ENCODE measurements around the gene AUTS2. TPM values are rescaled to one million over a fixed set of nuclear protein-coding genes. Genes with fewer than 3 reads are reported as not detected.

AUTS2 gene
- total and polyA plus RNA-seq, 2 of the 8 experiments (the other 6 are each of a cell fraction or from before 2014, with no cell fraction given), result 25.9 to 101 TPM

DNA sequence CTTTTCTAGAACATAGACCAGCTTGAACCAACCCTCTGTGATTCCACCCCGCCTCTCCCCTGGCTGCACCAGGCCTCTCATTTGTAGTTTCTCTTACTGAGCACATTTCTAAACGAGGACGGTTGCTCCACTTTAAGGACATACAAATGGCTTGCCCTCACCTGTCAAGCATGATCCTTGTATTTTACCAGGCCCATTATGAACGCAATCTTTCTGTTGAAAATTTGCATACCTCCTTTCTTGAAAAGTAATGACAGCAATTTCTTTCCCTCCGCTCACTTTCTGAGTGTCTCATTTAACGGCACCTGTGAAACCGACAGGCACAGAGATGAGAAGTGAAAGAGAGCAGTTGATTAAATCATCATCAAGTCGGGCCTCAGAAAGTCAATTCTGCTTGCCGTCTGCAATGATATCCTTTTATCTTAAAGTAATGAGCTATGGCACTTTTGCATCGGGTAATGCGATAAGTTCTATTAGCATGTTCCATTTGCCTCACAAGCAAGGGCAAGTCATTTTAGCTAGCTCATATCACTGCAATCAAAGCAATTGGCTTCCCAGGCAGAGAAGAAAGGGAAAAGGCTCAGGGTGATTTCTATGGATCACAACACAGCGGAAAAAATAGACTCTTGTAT is 828.1 kb downstream of the AUTS2 start (continued):
- TF ChIP-seq TBP (IDR thresholded peaks at IDR 0.05; ENCODE audit: low read depth, low read length), result no peak
- no peak for TF ChIP-seq EZH2 (IDR thresholded peaks at IDR 0.05; ENCODE audit: low read depth, low read length, severe bottlenecking)
- no peak for TF ChIP-seq HDAC6 (IDR thresholded peaks at IDR 0.05; ENCODE audit: low read depth, low read length)
- TF ChIP-seq ZNF274 (IDR thresholded peaks at IDR 0.05; ENCODE audit: borderline replicate concordance, extremely low read depth, low read length), result no peak
- TF ChIP-seq SIRT6 (IDR thresholded peaks at IDR 0.05; ENCODE audit: low read length), result no peak
- TF ChIP-seq EP300 (IDR thresholded peaks at IDR 0.05; ENCODE audit: borderline replicate concordance in 1 of 2, low read depth in 2 of 2, low read length in 2 of 2), result no peak
- TF ChIP-seq KDM5A (IDR thresholded peaks at IDR 0.05; ENCODE audit: low read length), result no peak
- TF ChIP-seq JUND (IDR thresholded peaks at IDR 0.05; ENCODE audit: low read length), result no peak
- TF ChIP-seq RXRA (IDR thresholded peaks at IDR 0.05; ENCODE audit: insufficient read depth, low read depth, low read length), result no peak
